Progenitor cell of endocrine pancreas (in vitro differentiated cells): ENCODE data around the gene RNF19B. TPM values are rescaled to one million over a fixed set of nuclear protein-coding genes. Genes with fewer than 3 reads are reported as not detected.

Experiments used
- DNase-seq: peaks from one replicate; pipeline ENCODE4 v3.0.0; 2021; ENCODE audit warnings: low spot score; ENCODE audit not compliant: unreplicated experiment
- H3K27ac Mint-ChIP-seq: 2 replicates; pipeline ENCODE4 v1.8.0; 2021; ENCODE audit warnings: mild to moderate bottlenecking, moderate library complexity, mixed read lengths
- H3K27me3 Mint-ChIP-seq: 2 replicates; pipeline ENCODE4 v1.8.0; 2021; ENCODE audit warnings: mixed read lengths
- H3K36me3 Mint-ChIP-seq: 2 replicates; pipeline ENCODE4 v1.8.0; 2022; ENCODE audit warnings: mixed read lengths; ENCODE audit not compliant: insufficient read depth
- H3K4me1 Mint-ChIP-seq: 2 replicates; pipeline ENCODE4 v1.8.0; 2021; ENCODE audit warnings: low read depth, mixed read lengths
- H3K4me3 Mint-ChIP-seq: 2 replicates; pipeline ENCODE4 v1.8.0; 2021; ENCODE audit warnings: low read depth, mild to moderate bottlenecking, moderate library complexity, mixed read lengths
- H3K9me3 Mint-ChIP-seq: 2 replicates; pipeline ENCODE4 v1.8.0; 2021; ENCODE audit warnings: low read depth, mixed read lengths
- total RNA-seq: library from RNA; stranded (reverse); gene quantifications from 2 replicates; pipeline ENCODE4 v1.2.1, GENCODE V29; 2021
- TF ChIP-seq, protein P1 (sequence below): fragments of 200-600 bp; sonication (generic); IDR thresholded peaks from one replicate; pipeline ENCODE4 v1.5.0; 2021; ENCODE audit warnings: antibody characterized with exemption, mild to moderate bottlenecking; ENCODE audit not compliant: unreplicated experiment

RNF19B gene
- total RNA-seq, 1 donor from 2014 or later, result 14.2 TPM

DNA sequence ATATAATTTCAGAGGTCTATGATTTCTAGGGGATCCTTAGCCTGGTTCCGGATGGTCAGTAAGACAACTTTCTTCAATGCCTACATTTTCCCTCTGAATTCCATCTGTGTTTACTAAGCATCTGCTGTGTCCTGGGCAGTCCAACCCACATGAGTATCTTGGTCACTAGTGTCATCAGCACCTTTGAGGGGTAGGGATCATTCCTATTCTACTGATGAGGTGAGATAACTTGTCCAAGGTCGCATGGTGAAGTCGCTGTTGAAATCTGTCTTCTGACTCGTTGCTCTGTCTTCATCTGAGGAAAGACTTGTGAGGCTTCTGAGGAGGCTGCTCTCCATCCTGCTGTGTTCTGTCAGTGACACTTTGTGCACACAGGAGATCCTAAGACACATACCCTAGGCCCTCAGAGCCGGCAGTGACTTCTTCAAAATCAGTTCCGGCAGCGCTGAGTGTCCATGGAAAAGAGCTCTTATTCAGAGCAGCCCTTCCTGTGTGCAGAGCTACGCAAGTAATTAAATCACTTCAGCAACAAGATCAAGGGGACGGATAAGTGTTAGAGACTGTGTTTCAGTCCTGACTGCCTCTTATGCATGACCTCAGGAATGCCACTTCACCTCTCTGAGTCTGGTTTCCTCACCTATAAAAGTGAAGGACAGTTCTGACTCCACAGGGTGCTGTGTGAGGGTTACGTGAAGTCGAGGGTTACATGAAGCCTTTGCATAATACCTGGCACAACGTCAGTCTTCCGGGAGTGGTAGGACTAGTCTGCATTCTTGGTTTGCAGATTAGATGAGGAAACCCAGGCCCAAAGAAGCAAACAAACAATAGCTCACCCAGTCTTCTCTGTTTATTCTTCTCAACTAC, 43.7 kb upstream of the RNF19B start:
- Mint-ChIP-seq H3K27ac (peak overlapping the region; percentile 89), H3K27me3 (no peaks in the 10 kb centered on the region), H3K4me3 (no peak overlapping the region), H3K9me3 (no peaks in the 10 kb centered on the region), H3K4me1 (peaks cover 38% of the 10 kb centered on the region), H3K36me3 (peaks cover 21% of the 10 kb centered on the region)
- TF ChIP-seq, protein P1, sequence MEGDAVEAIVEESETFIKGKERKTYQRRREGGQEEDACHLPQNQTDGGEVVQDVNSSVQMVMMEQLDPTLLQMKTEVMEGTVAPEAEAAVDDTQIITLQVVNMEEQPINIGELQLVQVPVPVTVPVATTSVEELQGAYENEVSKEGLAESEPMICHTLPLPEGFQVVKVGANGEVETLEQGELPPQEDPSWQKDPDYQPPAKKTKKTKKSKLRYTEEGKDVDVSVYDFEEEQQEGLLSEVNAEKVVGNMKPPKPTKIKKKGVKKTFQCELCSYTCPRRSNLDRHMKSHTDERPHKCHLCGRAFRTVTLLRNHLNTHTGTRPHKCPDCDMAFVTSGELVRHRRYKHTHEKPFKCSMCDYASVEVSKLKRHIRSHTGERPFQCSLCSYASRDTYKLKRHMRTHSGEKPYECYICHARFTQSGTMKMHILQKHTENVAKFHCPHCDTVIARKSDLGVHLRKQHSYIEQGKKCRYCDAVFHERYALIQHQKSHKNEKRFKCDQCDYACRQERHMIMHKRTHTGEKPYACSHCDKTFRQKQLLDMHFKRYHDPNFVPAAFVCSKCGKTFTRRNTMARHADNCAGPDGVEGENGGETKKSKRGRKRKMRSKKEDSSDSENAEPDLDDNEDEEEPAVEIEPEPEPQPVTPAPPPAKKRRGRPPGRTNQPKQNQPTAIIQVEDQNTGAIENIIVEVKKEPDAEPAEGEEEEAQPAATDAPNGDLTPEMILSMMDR, result no peak
- DNase-seq, result no peak

DNA sequence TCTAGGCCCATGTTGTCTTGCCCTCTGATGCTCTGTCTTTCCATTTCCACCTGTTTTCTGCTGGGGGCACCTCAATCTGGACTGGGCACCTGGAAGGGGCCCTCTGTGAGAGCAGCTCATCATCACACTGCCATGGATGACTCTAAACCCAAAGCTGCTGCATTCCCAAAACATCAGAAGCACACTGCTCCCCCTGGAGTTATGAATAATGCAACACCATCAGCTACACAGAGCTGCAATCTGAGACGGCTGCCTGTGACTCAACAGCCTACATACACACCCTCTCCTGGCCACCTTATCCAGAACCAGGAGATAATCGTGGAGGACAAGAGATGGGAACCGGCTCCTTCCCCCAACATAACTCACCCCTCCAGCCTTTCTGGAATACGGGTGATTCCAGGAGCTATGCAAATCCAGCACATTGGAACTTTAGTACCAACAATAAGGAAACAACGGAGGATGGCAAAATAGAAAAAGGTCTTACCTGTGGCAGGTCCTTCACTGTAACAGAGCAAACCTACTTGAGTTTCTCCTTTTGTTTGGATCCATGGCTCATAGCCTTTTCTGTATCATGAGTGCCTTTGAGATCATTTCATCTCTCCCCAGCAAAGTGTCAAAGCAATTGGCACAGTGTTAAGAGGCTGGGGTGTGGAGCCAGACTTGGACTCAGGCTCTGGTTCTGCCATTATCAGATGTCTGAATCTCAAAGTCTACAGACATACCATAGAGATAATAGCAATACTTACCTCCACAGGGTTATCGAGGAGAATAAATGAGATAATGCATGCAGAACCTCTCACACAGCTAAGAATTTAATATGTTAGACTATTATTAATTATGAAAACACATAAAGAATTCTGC, 42.8 kb upstream of the RNF19B start:
- H3K27ac Mint-ChIP-seq, result peak overlapping the region; percentile 29
- H3K36me3 Mint-ChIP-seq, result peaks cover 19% of the 10 kb centered on the region
- H3K9me3 Mint-ChIP-seq, result no peaks in the 10 kb centered on the region
- DNase-seq, result no peak
- no peaks in the 10 kb centered on the region for H3K27me3 Mint-ChIP-seq
- peaks cover 38% of the 10 kb centered on the region for H3K4me1 Mint-ChIP-seq
- TF ChIP-seq, protein P1, result peak; percentile 44
- no peak overlapping the region for H3K4me3 Mint-ChIP-seq

DNA sequence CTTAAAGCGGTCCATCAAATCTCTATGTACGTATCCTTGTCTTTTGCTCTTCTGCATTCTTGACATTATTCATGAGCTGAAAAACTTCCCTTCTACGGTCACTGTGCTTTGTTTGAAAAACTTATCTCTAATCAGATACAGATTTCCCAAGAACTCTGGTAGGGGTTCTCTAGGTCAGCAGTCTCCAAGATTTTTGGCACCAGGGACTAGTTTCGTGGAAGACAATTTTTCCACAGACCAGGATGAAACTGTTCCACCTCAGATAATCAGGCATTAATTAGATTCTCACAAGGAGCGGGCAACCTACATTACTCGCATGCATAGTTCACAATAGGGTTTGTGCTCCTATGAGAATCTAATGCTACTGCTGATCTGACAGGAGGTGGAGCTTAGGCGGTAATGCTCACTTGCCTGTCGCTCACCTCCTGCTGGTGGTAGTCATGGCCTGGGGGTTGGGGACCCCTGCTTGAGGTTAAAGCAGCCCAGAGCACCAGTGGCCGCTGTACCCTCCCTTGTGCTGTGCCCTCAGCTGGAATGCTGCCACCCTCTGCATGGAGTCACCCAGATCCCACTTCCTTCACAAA, 41.3 kb upstream of the RNF19B start:
- Mint-ChIP-seq H3K36me3 (peaks cover 11% of the 10 kb centered on the region), H3K27me3 (no peaks in the 10 kb centered on the region), H3K4me3 (no peak overlapping the region), H3K4me1 (peaks cover 40% of the 10 kb centered on the region), H3K9me3 (no peaks in the 10 kb centered on the region), H3K27ac (no peak overlapping the region)
- TF ChIP-seq, protein P1, result no peak
- DNase-seq, result no peak

- Mint-ChIP-seq H3K36me3 (peaks cover 11% of the 10 kb centered on the region), H3K4me3 (no peak overlapping the region), H3K9me3 (no peaks in the 10 kb centered on the region), H3K27ac (no peak overlapping the region), H3K4me1 (peaks cover 38% of the 10 kb centered on the region), H3K27me3 (no peaks in the 10 kb centered on the region)
- DNase-seq, result no peak
- TF ChIP-seq, protein P1, result no peak
Measured at GRCh38 chr1:33005117-33005837, 40.7 kb upstream of the RNF19B start.
